IMR-90 (cell line): ENCODE measurements around the gene CCSER1. TPM values are rescaled to one million over a fixed set of nuclear protein-coding genes. Genes with fewer than 3 reads are reported as not detected.

Experiments
- ATAC-seq: fragments of 200-7000 bp; cut with Tn5 transposase; 2 replicates; pipeline ENCODE4 v1.9.1; 2020; ENCODE audit warnings: low read depth, mild to moderate bottlenecking, moderate library complexity
- BruUV-seq: library from RNA; stranded (reverse); fragments of 400-500 nt; replicated peaks from 2 replicates; lab custom pipeline; 2021; lab: Mats Ljungman, UMichigan
- CTCF ChIA-PET: fragments of 300-600 bp; formaldehyde crosslinking; extraction: SDS; loops from one replicate; lab custom pipeline; 2021; ENCODE audit warnings: antibody characterized with exemption; lab: Yijun Ruan, JAX
- POLR2A ChIA-PET: fragments of 300-600 bp; sonication (Branson Sonifier 250); formaldehyde crosslinking; loops from one replicate; lab custom pipeline; 2022; ENCODE audit warnings: antibody characterized with exemption; ENCODE audit not compliant: unreplicated experiment; lab: Charles Lee
- DNase-seq: peaks from one replicate; pipeline ENCODE4 v3.0.0; 2013
- H2AFZ ChIP-seq: replicated peaks from 2 replicates; pipeline ENCODE3; 2013; ENCODE audit warnings: low read length, mild to moderate bottlenecking; ENCODE audit not compliant: poor library complexity
- H2AK5ac ChIP-seq: 2 replicates; pipeline ENCODE4 v1.6.1; 2013; ENCODE audit warnings: low read depth, low read length, inconsistent platforms
- H2AK9ac ChIP-seq: replicated peaks from 2 replicates; pipeline ENCODE3; 2013; ENCODE audit warnings: mild to moderate bottlenecking, low read depth, low read length, moderate library complexity; ENCODE audit not compliant: poor library complexity
- H2BK120ac ChIP-seq: 2 replicates; pipeline ENCODE4 v1.6.1; 2013; ENCODE audit warnings: low read depth, low read length, inconsistent platforms
- H2BK15ac ChIP-seq: 3 replicates; pipeline ENCODE4 v1.6.1; 2013; ENCODE audit warnings: low read depth, low read length, inconsistent platforms
- H2BK20ac ChIP-seq: 2 replicates; pipeline ENCODE4 v1.6.1; 2013; ENCODE audit warnings: low read depth, mild to moderate bottlenecking, inconsistent platforms, low read length, moderate library complexity
- H2BK5ac ChIP-seq: 2 replicates; pipeline ENCODE4 v1.6.1; 2013; ENCODE audit warnings: mild to moderate bottlenecking, low read depth, low read length, inconsistent platforms; ENCODE audit not compliant: poor library complexity, severe bottlenecking
- H3K14ac ChIP-seq: replicated peaks from 2 replicates; pipeline ENCODE4 v1.6.1; 2013; ENCODE audit warnings: low read depth, low read length, inconsistent platforms
- H3K18ac ChIP-seq: 2 replicates; pipeline ENCODE4 v1.6.1; 2013; ENCODE audit warnings: low read depth, low read length, control low read depth
- H3K23ac ChIP-seq: 2 replicates; pipeline ENCODE4 v1.6.1; 2013; ENCODE audit warnings: low read depth, low read length, inconsistent platforms
- H3K27ac ChIP-seq: 2 replicates; pipeline ENCODE4 v1.5.1; 2013; ENCODE audit warnings: mild to moderate bottlenecking, control low read depth, low read length; ENCODE audit not compliant: insufficient read depth
- H3K27me3 ChIP-seq: 2 replicates; pipeline ENCODE4 v1.6.1; 2013; ENCODE audit warnings: low read length; ENCODE audit not compliant: control insufficient read depth, insufficient read depth
- H3K36me3 ChIP-seq: 2 replicates; pipeline ENCODE4 v1.6.1; 2013; ENCODE audit warnings: low read length, mixed read lengths; ENCODE audit not compliant: control insufficient read depth, insufficient read depth
- H3K4ac ChIP-seq: 2 replicates; pipeline ENCODE4 v1.6.1; 2013; ENCODE audit warnings: low read depth, low read length, inconsistent platforms
- H3K4me1 ChIP-seq: 2 replicates; pipeline ENCODE4 v1.6.1; 2013; ENCODE audit warnings: low read length, mixed read lengths; ENCODE audit not compliant: control insufficient read depth, insufficient read depth
- H3K4me2 ChIP-seq: 2 replicates; pipeline ENCODE4 v1.6.1; 2013; ENCODE audit warnings: low read depth, mild to moderate bottlenecking, control low read depth, low read length, moderate library complexity
- H3K4me3 ChIP-seq: 2 replicates; pipeline ENCODE4 v1.5.1; 2013; ENCODE audit warnings: low read depth, mild to moderate bottlenecking, control low read depth, low read length, moderate library complexity; ENCODE audit not compliant: insufficient read depth
- H3K56ac ChIP-seq: 2 replicates; pipeline ENCODE4 v1.6.1; 2013; ENCODE audit warnings: low read length, inconsistent platforms; ENCODE audit not compliant: insufficient read depth; ENCODE audit errors: extremely low read depth
- H3K79me1 ChIP-seq, 2 experiments: 2 replicates each; pipeline ENCODE4 v1.6.1; 2013; ENCODE audit warnings: low read length in 2 of 2, inconsistent platforms in 1 of 2, low read depth in 1 of 2
- H3K9ac ChIP-seq: 2 replicates; pipeline ENCODE4 v1.6.1; 2013; ENCODE audit warnings: low read depth, low read length, control low read depth
- H3K9me1 ChIP-seq: 2 replicates; pipeline ENCODE4 v1.6.1; 2013; ENCODE audit warnings: low read length, inconsistent platforms; ENCODE audit not compliant: insufficient read depth
- H3K9me3 ChIP-seq: 2 replicates; pipeline ENCODE4 v1.6.1; 2013; ENCODE audit warnings: low read length; ENCODE audit not compliant: control insufficient read depth, insufficient read depth
- H4K20me1 ChIP-seq: 2 replicates; pipeline ENCODE4 v1.6.1; 2013; ENCODE audit warnings: low read length, inconsistent platforms; ENCODE audit not compliant: insufficient read depth
- H4K5ac ChIP-seq: 2 replicates; pipeline ENCODE4 v1.6.1; 2013; ENCODE audit warnings: mild to moderate bottlenecking, low read depth, low read length, control low read depth
- H4K8ac ChIP-seq, 2 experiments: 2 replicates each; pipeline ENCODE4 v1.6.1; 2013; ENCODE audit warnings: low read depth in 2 of 2, low read length in 2 of 2, control low read depth in 1 of 2, inconsistent platforms in 1 of 2
- H4K91ac ChIP-seq: 2 replicates; pipeline ENCODE4 v1.6.1; 2013; ENCODE audit warnings: low read depth, low read length, inconsistent platforms; ENCODE audit not compliant: insufficient read depth
- BHLHE40 ChIP-seq: fragments of 150-350 bp; IDR thresholded peaks from 2 replicates; pipeline ENCODE4 v1.6.1; 2016; ENCODE audit warnings: mild to moderate bottlenecking, low read depth, low read length
- CEBPB ChIP-seq: IDR thresholded peaks from 2 replicates; pipeline ENCODE4 v1.6.1; 2012; ENCODE audit warnings: low read depth, low read length, improper control_type of control experiment
- CHD1 ChIP-seq: IDR thresholded peaks from 2 replicates; pipeline ENCODE4 v1.6.1; 2012; ENCODE audit warnings: low read depth, low read length, improper control_type of control experiment
- CTCF ChIP-seq: conservative IDR thresholded peaks from 2 replicates; pipeline ENCODE4 v1.5.1; 2012; ENCODE audit warnings: mild to moderate bottlenecking, low read depth, low read length, improper control_type of control experiment
- ELK1 ChIP-seq: fragments of 150-350 bp; IDR thresholded peaks from 2 replicates; pipeline ENCODE4 v1.6.1; 2016; ENCODE audit warnings: low read depth, mild to moderate bottlenecking, low read length, moderate library complexity, borderline replicate concordance
- FOS ChIP-seq: fragments of 150-350 bp; IDR thresholded peaks from 2 replicates; pipeline ENCODE4 v1.6.1; 2016; ENCODE audit warnings: low read depth, low read length
- MAFK ChIP-seq: IDR thresholded peaks from 2 replicates; pipeline ENCODE4 v1.6.1; 2012; ENCODE audit warnings: low read depth, low read length, improper control_type of control experiment
- MAZ ChIP-seq: IDR thresholded peaks from 2 replicates; pipeline ENCODE4 v1.6.1; 2012; ENCODE audit warnings: low read depth, mild to moderate bottlenecking, low read length, improper control_type of control experiment, moderate library complexity, borderline replicate concordance
- MXI1 ChIP-seq: IDR thresholded peaks from 2 replicates; pipeline ENCODE4 v1.6.1; 2012; ENCODE audit warnings: low read depth, mild to moderate bottlenecking, low read length, moderate library complexity, borderline replicate concordance
- NFE2L2 ChIP-seq: fragments of 150-350 bp; IDR thresholded peaks from 2 replicates; pipeline ENCODE4 v1.6.1; 2016; ENCODE audit warnings: low read depth, mild to moderate bottlenecking, low read length
- POLR2A ChIP-seq: IDR thresholded peaks from 2 replicates; pipeline ENCODE4 v1.6.1; 2012; ENCODE audit warnings: mild to moderate bottlenecking, low read depth, low read length
- RAD21 ChIP-seq: IDR thresholded peaks from 2 replicates; pipeline ENCODE4 v1.6.1; 2012; ENCODE audit warnings: low read length, improper control_type of control experiment
- RCOR1 ChIP-seq: IDR thresholded peaks from 2 replicates; pipeline ENCODE4 v1.6.1; 2012; ENCODE audit warnings: mild to moderate bottlenecking, low read length, improper control_type of control experiment; ENCODE audit not compliant: insufficient replicate concordance
- RFX5 ChIP-seq: IDR thresholded peaks from 2 replicates; pipeline ENCODE4 v1.8.0; 2012; ENCODE audit warnings: low read depth, mild to moderate bottlenecking, low read length, moderate library complexity
- SMC3 ChIP-seq: fragments of 150-350 bp; IDR thresholded peaks from 2 replicates; pipeline ENCODE4 v1.6.1; 2016; ENCODE audit warnings: low read depth, mild to moderate bottlenecking, antibody characterized with exemption, low read length, moderate library complexity
- USF2 ChIP-seq: fragments of 150-350 bp; IDR thresholded peaks from 2 replicates; pipeline ENCODE4 v1.6.1; 2017; ENCODE audit warnings: mild to moderate bottlenecking, antibody characterized with exemption, low read length, low read depth
- WGBS, 2 experiments: methylation state at CpG; one replicate each; pipeline versions ENCODE4 v1.1.5 to v1.1.7; 2013; ENCODE audit warnings: missing lambda C conversion rate in 2 of 2; ENCODE audit not compliant: insufficient read length in 1 of 2; ENCODE audit errors: extremely low coverage in 2 of 2; 5-methylcytosine and 5-hydroxymethylcytosine counted together
- dilution Hi-C: fragments of 300-500 bp; cut with HindIII; formaldehyde crosslinking; loops from one replicate; pipeline ENCODE4 v1.14.3; 2018; ENCODE audit warnings: low sequenced_read_pairs; ENCODE audit not compliant: unreplicated experiment
- in situ Hi-C: fragments of 300-500 bp; cut with MboI; formaldehyde crosslinking; loops from 3 replicates; pipeline ENCODE4 v1.14.3; 2019; ENCODE audit warnings: low sequenced_read_pairs, inconsistent platforms, mixed read lengths
- intact Hi-C: fragments of 100-400 bp; cut with micrococcal nuclease; formaldehyde crosslinking; loops from 2 replicates; pipeline ENCODE4 v1.10.0; 2022
- polyA plus RNA-seq, 3 experiments: library from polyadenylated mRNA; depleted of rRNA; stranded (reverse); fragments of >200 nt; gene quantifications; 2 replicates each; pipeline ENCODE4 v1.2.3, GENCODE V29; 2012; ENCODE audit warnings: low replicate concordance in 1 of 3
- total RNA-seq: library from RNA; depleted of rRNA; stranded (reverse); fragments of >200 nt; gene quantifications from 2 replicates; pipeline ENCODE4 v1.2.3, GENCODE V29; 2012

The CCSER1 gene
- total and polyA plus RNA-seq, 2 of the 4 experiments (the other 2 are of a cell fraction) = not detected

- H3K36me3 ChIP-seq = no peaks in the 10 kb centered on the region
- dilution Hi-C loops (no loop called here), in situ Hi-C loops (no loop called here), intact Hi-C loops (no loop called here)
- no peak overlapping the region for H3K4ac ChIP-seq
- no peak for ATAC-seq
- no peaks in the 10 kb centered on the region for H3K79me1 ChIP-seq
- H3K14ac ChIP-seq = no peak overlapping the region
- no peak overlapping the region for H4K91ac ChIP-seq
- no peak overlapping the region for H2AFZ ChIP-seq
- H2BK20ac ChIP-seq = no peak overlapping the region
- no peak overlapping the region for H2AK5ac ChIP-seq
- H3K9ac ChIP-seq = no peak overlapping the region
- H3K23ac ChIP-seq = no peak overlapping the region
- peaks cover 5% of the 10 kb centered on the region; the same call in 1 of the 2 replicates for H3K9me3 ChIP-seq
- H3K27ac ChIP-seq = no peak overlapping the region
- H2BK5ac ChIP-seq = no peak overlapping the region
- no peak overlapping the region for H2BK120ac ChIP-seq
- no peak for TF ChIP-seq RFX5
- TF ChIP-seq NFE2L2 = no peak
- no peak for TF ChIP-seq RCOR1
- TF ChIP-seq MAFK = no peak
- TF ChIP-seq USF2 = no peak
- no peak for TF ChIP-seq SMC3
- TF ChIP-seq POLR2A = no peak
- TF ChIP-seq MXI1 = no peak
- TF ChIP-seq BHLHE40 = no peak
- TF ChIP-seq ELK1 = no peak
- TF ChIP-seq CHD1 = no peak
- no peak for TF ChIP-seq FOS
- no peak for TF ChIP-seq RAD21
- TF ChIP-seq MAZ = no peak
- TF ChIP-seq CTCF = no peak
- TF ChIP-seq CEBPB = no peak
- POLR2A ChIA-PET = no interaction called here
- no peak overlapping the region for H3K4me2 ChIP-seq
- H2AK9ac ChIP-seq = no peak overlapping the region
- H2BK15ac ChIP-seq = no peak overlapping the region
- no peaks in the 10 kb centered on the region for H4K20me1 ChIP-seq
- no peak for DNase-seq
- H3K4me1 ChIP-seq = no peaks in the 10 kb centered on the region
- no TSS peak for BruUV-seq
- WGBS, 2 experiments = no CpG with 5 or more reads among the region's 1 CpG
- no peaks in the 10 kb centered on the region for H3K9me1 ChIP-seq
- CTCF ChIA-PET = no interaction called here
- H3K56ac ChIP-seq = no peak overlapping the region
- no peak overlapping the region for H3K4me3 ChIP-seq
- no peak overlapping the region for H3K18ac ChIP-seq
- H4K8ac ChIP-seq = no peak overlapping the region
- no peak overlapping the region for H4K5ac ChIP-seq
- no peaks in the 10 kb centered on the region for H3K27me3 ChIP-seq
These were observed 1198.3 kb downstream of the CCSER1 start for GRCh38 chr4:91325495-91325894.
